Measurements from ENCODE around the gene EXOSC10.

GRCh38 chr1:11138952-11139351, 39.3 kb upstream of the EXOSC10 start:
- TF ChIP-seq CTCF (IDR thresholded peaks at IDR 0.05) (no peak), POLR2AphosphoS5 (IDR thresholded peaks at IDR 0.05; ENCODE audit: insufficient read depth in 1 of 2, low read depth in 1 of 2) (no peak)
